PC-3 (cell line): ENCODE measurements around the gene FSTL5. TPM values are rescaled to one million over a fixed set of nuclear protein-coding genes. Genes with fewer than 3 reads are reported as not detected.

ENCODE experiments used
- ATAC-seq: fragments of 200-7000 bp; cut with Tn5 transposase; 2 replicates; pipeline ENCODE4 v1.9.1; 2020; ENCODE audit warnings: mild to moderate bottlenecking, moderate library complexity
- BruUV-seq: library from RNA; stranded (reverse); fragments of 400-500 nt; replicated peaks from 2 replicates; lab custom pipeline; 2021; lab: Mats Ljungman, UMichigan
- CTCF ChIA-PET: fragments of 300-600 bp; sonication (Branson Sonifier 250); formaldehyde crosslinking; loops from one replicate; lab custom pipeline; 2022; ENCODE audit warnings: antibody characterized with exemption; lab: Charles Lee
- POLR2A ChIA-PET: fragments of 300-600 bp; sonication (Branson Sonifier 250); formaldehyde crosslinking; loops from one replicate; lab custom pipeline; 2022; ENCODE audit warnings: antibody characterized with exemption; ENCODE audit not compliant: unreplicated experiment; lab: Charles Lee
- DNase-seq: peaks from one replicate; pipeline ENCODE4 v3.0.0-alpha.2; 2015
- H2AFZ ChIP-seq: fragments of 300-600 bp; sonication (generic); 2 replicates; pipeline ENCODE4 v1.6.0; 2016; ENCODE audit warnings: antibody characterized with exemption, low read length
- H3F3A ChIP-seq: fragments of 300-600 bp; sonication (generic); one replicate; pipeline ENCODE4 v1.6.0; 2017; ENCODE audit warnings: antibody characterized with exemption, low read length, control low read depth, mild to moderate bottlenecking; ENCODE audit not compliant: unreplicated experiment
- H3K27ac ChIP-seq: fragments of 300-600 bp; sonication (generic); 2 replicates; pipeline ENCODE4 v1.5.1; 2016; ENCODE audit warnings: mild to moderate bottlenecking, low read length
- H3K27me3 ChIP-seq: fragments of 300-600 bp; sonication (generic); 2 replicates; pipeline ENCODE4 v1.6.1; 2016; ENCODE audit warnings: low read length, mixed read lengths
- H3K36me3 ChIP-seq: fragments of 300-600 bp; sonication (generic); 2 replicates; pipeline ENCODE4 v1.6.1; 2016; ENCODE audit warnings: low read depth, mixed run types, low read length, mixed read lengths
- H3K4me1 ChIP-seq: fragments of 300-600 bp; sonication (generic); 2 replicates; pipeline ENCODE4 v1.5.1; 2016; ENCODE audit warnings: low read length; ENCODE audit not compliant: insufficient read depth
- H3K4me2 ChIP-seq: fragments of 300-600 bp; sonication (generic); 2 replicates; pipeline ENCODE4 v1.6.0; 2016; ENCODE audit warnings: low read length
- H3K4me3 ChIP-seq: fragments of 300-600 bp; sonication (generic); 2 replicates; pipeline ENCODE4 v1.5.1; 2016; ENCODE audit warnings: mild to moderate bottlenecking, low read length, mixed read lengths
- H3K79me2 ChIP-seq: fragments of 300-600 bp; sonication (generic); 2 replicates; pipeline ENCODE4 v1.6.1; 2017; ENCODE audit warnings: low read length, mixed read lengths
- H3K9ac ChIP-seq: fragments of 300-600 bp; sonication (generic); 2 replicates; pipeline ENCODE4 v1.6.0; 2016; ENCODE audit warnings: mild to moderate bottlenecking, low read length
- H3K9me2 ChIP-seq: fragments of 300-600 bp; sonication (generic); replicated peaks from 2 replicates; pipeline ENCODE4 v1.6.1; 2016; ENCODE audit warnings: mixed run types, low read length, mixed read lengths
- H3K9me3 ChIP-seq: fragments of 300-600 bp; sonication (generic); 2 replicates; pipeline ENCODE4 v1.6.1; 2016; ENCODE audit warnings: low read length, mixed read lengths
- H4K20me1 ChIP-seq: fragments of 300-600 bp; sonication (generic); 2 replicates; pipeline ENCODE4 v1.6.1; 2016; ENCODE audit warnings: low read length, mixed read lengths
- EZH2 ChIP-seq: fragments of 300-600 bp; sonication (generic); IDR thresholded peaks from one replicate; pipeline ENCODE4 v1.6.1; 2017; ENCODE audit warnings: antibody characterized with exemption, mild to moderate bottlenecking, low read length; ENCODE audit not compliant: unreplicated experiment
- EZH2phosphoT487 ChIP-seq: fragments of 300-600 bp; sonication (generic); IDR thresholded peaks from 2 replicates; pipeline ENCODE4 v1.6.1; 2018; ENCODE audit warnings: mild to moderate bottlenecking, antibody characterized with exemption, low read length, borderline replicate concordance
- intact Hi-C: fragments of 100-400 bp; cut with micrococcal nuclease; formaldehyde crosslinking; loops from 2 replicates; pipeline ENCODE4 v1.9.0; 2023
- total RNA-seq: library from RNA; depleted of rRNA; stranded (reverse); fragments of >200 nt; gene quantifications from 2 replicates; pipeline ENCODE4 v1.2.3, GENCODE V29; 2014
- TF ChIP-seq, protein P1 (sequence below): fragments of 300-600 bp; sonication (generic); conservative IDR thresholded peaks from 2 replicates; pipeline ENCODE4 v1.5.1; 2017; ENCODE audit warnings: antibody characterized with exemption, low read depth, mild to moderate bottlenecking, low read length

Gene FSTL5
- total RNA-seq, 1 experiment from 2014 or later, result not detected

DNA sequence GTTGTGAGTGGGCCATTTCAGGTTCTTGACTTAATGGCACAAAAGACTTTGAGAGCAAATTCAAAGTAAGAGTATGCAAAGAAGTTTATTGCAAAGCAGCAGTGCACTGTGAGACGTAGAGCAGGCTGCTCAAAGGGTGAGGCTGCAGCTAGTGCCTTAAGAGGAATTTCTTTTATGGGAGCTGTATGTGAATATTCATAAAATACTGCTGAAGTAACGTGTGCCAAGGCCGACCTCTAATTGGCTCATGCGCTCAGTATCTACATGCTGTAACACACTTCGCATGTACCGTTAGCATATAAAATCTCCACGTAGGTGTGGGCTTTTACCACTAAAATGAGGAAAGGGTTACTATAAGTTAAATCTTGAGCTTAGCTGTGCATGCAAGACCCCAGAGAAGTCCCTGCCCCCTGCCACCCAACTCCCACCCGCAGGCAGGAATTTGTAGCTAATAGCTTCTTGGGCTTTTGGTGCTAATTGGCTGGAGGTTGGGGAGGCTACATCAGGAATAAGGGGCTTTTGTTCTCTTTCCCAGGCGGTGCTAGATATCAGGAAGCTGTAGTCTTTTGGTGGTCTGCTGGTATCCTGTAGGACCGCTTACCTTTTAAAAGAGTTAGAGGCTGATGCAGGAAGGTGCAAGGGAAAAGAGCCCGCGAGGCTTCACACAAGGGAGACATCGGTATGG lies 47.6 kb downstream of the FSTL5 start:
- intact Hi-C loops, result no loop called here
- Histone ChIP-seq H3K4me3 (no peak overlapping the region), H3K4me1 (no peaks in the 10 kb centered on the region), H3K79me2 (no peaks in the 10 kb centered on the region), H3K27ac (no peak overlapping the region), H4K20me1 (no peaks in the 10 kb centered on the region), H3K27me3 (no peaks in the 10 kb centered on the region), H3K4me2 (no peak overlapping the region), H3F3A (no peaks in the 10 kb centered on the region), H3K9me3 (no peaks in the 10 kb centered on the region), H3K36me3 (no peaks in the 10 kb centered on the region), H2AFZ (no peak overlapping the region), H3K9ac (no peak overlapping the region), H3K9me2 (no peaks in the 10 kb centered on the region)
- ChIA-PET POLR2A (no interaction called here), CTCF (no interaction called here)
- TF ChIP-seq, protein P1, sequence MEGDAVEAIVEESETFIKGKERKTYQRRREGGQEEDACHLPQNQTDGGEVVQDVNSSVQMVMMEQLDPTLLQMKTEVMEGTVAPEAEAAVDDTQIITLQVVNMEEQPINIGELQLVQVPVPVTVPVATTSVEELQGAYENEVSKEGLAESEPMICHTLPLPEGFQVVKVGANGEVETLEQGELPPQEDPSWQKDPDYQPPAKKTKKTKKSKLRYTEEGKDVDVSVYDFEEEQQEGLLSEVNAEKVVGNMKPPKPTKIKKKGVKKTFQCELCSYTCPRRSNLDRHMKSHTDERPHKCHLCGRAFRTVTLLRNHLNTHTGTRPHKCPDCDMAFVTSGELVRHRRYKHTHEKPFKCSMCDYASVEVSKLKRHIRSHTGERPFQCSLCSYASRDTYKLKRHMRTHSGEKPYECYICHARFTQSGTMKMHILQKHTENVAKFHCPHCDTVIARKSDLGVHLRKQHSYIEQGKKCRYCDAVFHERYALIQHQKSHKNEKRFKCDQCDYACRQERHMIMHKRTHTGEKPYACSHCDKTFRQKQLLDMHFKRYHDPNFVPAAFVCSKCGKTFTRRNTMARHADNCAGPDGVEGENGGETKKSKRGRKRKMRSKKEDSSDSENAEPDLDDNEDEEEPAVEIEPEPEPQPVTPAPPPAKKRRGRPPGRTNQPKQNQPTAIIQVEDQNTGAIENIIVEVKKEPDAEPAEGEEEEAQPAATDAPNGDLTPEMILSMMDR, result no peak
- no peak for TF ChIP-seq EZH2phosphoT487
- no peak for TF ChIP-seq EZH2
- no TSS peak for BruUV-seq
- no peak for ATAC-seq
- no peak for DNase-seq

DNA sequence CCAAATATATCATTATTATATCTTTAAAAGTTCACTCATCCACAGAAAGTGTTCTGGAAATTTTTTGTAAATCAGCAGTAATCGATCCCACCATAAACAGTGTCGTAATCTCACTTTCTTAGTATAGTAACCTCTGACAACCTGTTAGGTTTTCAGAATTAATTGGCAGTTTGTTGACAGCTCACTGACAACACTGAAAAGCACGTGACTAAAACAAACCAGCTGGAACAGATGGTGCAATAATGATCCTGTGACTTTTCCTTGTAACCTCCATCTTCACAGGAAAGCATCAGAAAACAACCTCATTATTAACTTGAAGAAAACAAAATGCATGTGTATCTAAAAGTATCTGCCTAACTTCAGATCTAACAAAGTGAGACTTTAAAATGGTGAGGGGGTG lies 48.5 kb downstream of the FSTL5 start:
- no peaks in the 10 kb centered on the region for H4K20me1 ChIP-seq
- no peak overlapping the region for H3K9ac ChIP-seq
- no peak for ATAC-seq
- DNase-seq, result no peak
- CTCF ChIA-PET, result no interaction called here
- no peak overlapping the region for H3K4me3 ChIP-seq
- POLR2A ChIA-PET, result no interaction called here
- no peaks in the 10 kb centered on the region for H3F3A ChIP-seq
- no peak overlapping the region for H2AFZ ChIP-seq
- no peaks in the 10 kb centered on the region for H3K9me2 ChIP-seq
- no TSS peak for BruUV-seq
- H3K9me3 ChIP-seq, result no peaks in the 10 kb centered on the region
- no peaks in the 10 kb centered on the region for H3K36me3 ChIP-seq
- H3K79me2 ChIP-seq, result no peaks in the 10 kb centered on the region
- no peak overlapping the region for H3K27ac ChIP-seq
- H3K4me2 ChIP-seq, result no peak overlapping the region
- H3K4me1 ChIP-seq, result no peaks in the 10 kb centered on the region
- H3K27me3 ChIP-seq, result no peaks in the 10 kb centered on the region
- intact Hi-C loops, result no loop called here
- TF ChIP-seq, protein P1, result no peak
- TF ChIP-seq EZH2phosphoT487 (no peak), EZH2 (no peak)

DNA sequence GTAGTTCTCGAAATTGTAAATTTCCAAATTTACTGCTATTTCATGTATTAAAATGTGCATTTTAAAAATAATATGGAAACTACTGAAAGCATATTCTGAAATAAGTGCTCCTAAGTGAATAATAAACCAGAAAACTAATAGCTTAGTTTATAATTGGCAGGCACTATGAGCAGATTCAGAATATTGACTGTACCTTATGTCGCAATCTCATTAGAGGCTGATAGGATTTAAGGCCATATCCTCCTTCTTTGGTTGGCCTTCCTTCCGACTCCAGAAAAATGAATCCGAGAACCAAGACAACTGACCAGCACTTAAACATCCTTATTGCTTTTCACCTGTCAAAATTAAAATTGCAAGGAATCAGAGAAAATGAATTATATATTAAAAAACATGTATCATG lies 52.7 kb downstream of the FSTL5 start:
- intact Hi-C loops, result no loop called here
- no peaks in the 10 kb centered on the region for H3K9me2 ChIP-seq
- H2AFZ ChIP-seq, result no peak overlapping the region
- H3K9ac ChIP-seq, result no peak overlapping the region
- H3K27ac ChIP-seq, result no peak overlapping the region
- TF ChIP-seq EZH2, result no peak
- TF ChIP-seq EZH2phosphoT487, result no peak
- TF ChIP-seq, protein P1, result no peak
- no TSS peak for BruUV-seq
- CTCF ChIA-PET, result no interaction called here
- POLR2A ChIA-PET, result no interaction called here
- H3K79me2 ChIP-seq, result no peaks in the 10 kb centered on the region
- no peaks in the 10 kb centered on the region for H4K20me1 ChIP-seq
- H3K36me3 ChIP-seq, result no peaks in the 10 kb centered on the region
- H3K9me3 ChIP-seq, result no peaks in the 10 kb centered on the region
- no peaks in the 10 kb centered on the region for H3K27me3 ChIP-seq
- DNase-seq, result no peak
- H3K4me3 ChIP-seq, result no peak overlapping the region
- no peaks in the 10 kb centered on the region for H3F3A ChIP-seq
- no peak overlapping the region for H3K4me2 ChIP-seq
- ATAC-seq, result no peak
- no peaks in the 10 kb centered on the region for H3K4me1 ChIP-seq
